Measurements from ENCODE around the gene PARD3. TPM values are rescaled to one million over a fixed set of nuclear protein-coding genes. Genes with fewer than 3 reads are reported as not detected.
"Not testable (repeated sequence)": the region's sequence is repeated elsewhere in the genome, so short reads cannot be mapped to it uniquely, and the experiment has no call there.

Gene PARD3
- polyA plus RNA-seq, 3 donors = 0.51 TPM; not detected in 2

DNA sequence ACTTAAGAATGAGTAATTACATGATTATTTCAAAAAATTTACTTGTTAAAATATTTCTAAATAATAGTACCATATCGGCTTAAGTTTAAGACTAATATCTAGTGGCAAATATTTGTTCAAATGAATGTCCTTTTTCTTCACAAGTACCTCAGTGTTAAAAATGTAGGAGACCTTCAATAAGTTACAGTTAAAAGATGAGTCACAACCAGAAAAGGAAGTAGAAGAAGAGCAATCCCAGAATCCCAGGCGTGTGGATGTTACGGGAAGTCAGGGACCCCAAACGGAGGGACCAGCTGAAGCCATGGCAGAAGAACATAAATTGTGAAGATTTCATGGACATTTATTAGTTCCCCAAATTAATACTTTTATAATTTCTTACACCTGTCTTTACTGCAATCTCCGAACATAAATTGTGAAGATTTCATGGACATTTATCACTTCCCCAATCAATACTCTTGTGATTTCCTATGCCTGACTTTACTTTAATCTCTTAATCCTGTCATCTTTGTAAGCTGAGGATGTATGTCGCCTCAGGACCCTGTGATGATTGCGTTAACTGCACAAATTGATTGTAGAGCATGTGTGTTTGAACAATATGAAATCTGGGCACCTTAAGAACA is 388.4 kb downstream of the PARD3 start:
- H3K9me3 Mint-ChIP-seq = peaks cover 6 to 18% (median 9%) of the 10 kb centered on the region in 7 donors
- H3K9me3 ChIP-seq (replicated peaks in 1 of 2; ENCODE audit: control insufficient read depth in 1 of 2, insufficient read depth in 1 of 2, low read length in 2 of 2); H3K27ac Mint-ChIP-seq; H3K4me3 ChIP-seq (replicated peaks in 1 of 3; ENCODE audit: low read depth in 2 of 3, low read length in 3 of 3); H3K36me3 ChIP-seq (replicated peaks in 1 of 2; ENCODE audit: control insufficient read depth in 1 of 2, insufficient read depth in 2 of 2, low read length in 2 of 2); H2AFZ ChIP-seq (ENCODE audit: insufficient read depth, low read depth, low read length, poor library complexity, severe bottlenecking); H3K9ac ChIP-seq (ENCODE audit: insufficient read depth, low read length, poor library complexity, severe bottlenecking); intact Hi-C loops (cut with micrococcal nuclease); H3K79me2 ChIP-seq (ENCODE audit: insufficient read depth, low read length); H3K27me3 ChIP-seq (ENCODE audit: control insufficient read depth in 2 of 2, insufficient read depth in 2 of 2, low read length in 2 of 2); H4K20me1 ChIP-seq (ENCODE audit: insufficient read depth, low read length); H3K4me2 ChIP-seq (replicated peaks; ENCODE audit: extremely low read depth, low read length, poor library complexity, severe bottlenecking); H3K4me3 Mint-ChIP-seq; H3K4me1 Mint-ChIP-seq; H3K27me3 Mint-ChIP-seq (ENCODE audit: low read depth in 3 of 3); H3K27ac ChIP-seq (ENCODE audit: low read depth in 1 of 2, low read length in 2 of 2); H3K36me3 Mint-ChIP-seq; DNase-seq: not testable (repeated sequence)
- WGBS (ENCODE audit: insufficient coverage) = no CpG with 5 or more reads among the region's 7 CpGs
- H3K4me1 ChIP-seq (ENCODE audit: control insufficient read depth in 1 of 2, insufficient read depth in 2 of 2, low read length in 2 of 2) = peaks cover 9 to 10% of the 10 kb centered on the region in 2 donors

DNA sequence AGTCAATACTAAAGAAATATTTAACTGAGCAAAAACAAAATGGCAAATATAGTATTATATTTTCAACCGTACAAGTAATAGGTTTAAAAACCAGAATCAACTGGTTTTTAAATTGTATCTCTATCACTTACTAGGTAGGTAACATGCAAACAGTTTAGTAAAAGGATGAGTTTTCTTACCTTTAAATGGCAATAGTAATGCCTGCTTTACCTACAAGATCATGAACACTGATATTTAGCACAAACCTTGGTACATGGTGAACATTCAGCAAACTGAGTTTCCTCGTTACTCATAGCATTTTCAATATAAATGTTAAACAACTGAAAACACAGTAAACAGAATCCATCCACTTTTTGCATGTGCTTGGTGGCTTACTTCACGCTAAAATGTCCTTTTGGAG is 389.1 kb downstream of the PARD3 start:
- Mint-ChIP-seq H3K4me1 (peaks cover 8% of the 10 kb centered on the region), H3K27ac (no peak overlapping the region), H3K9me3 (peaks cover 6 to 18% (median 9%) of the 10 kb centered on the region in 7 donors), H3K27me3 (ENCODE audit: low read depth in 3 of 3) (peaks cover 0 to 4% (median 0%) of the 10 kb centered on the region in 3 donors), H3K36me3 (no peaks in the 10 kb centered on the region), H3K4me3 (no peak overlapping the region)
- intact Hi-C loops (cut with micrococcal nuclease) = no loop called here
- no peaks in the 10 kb centered on the region for H3K79me2 ChIP-seq (ENCODE audit: insufficient read depth, low read length)
- H2AFZ ChIP-seq (ENCODE audit: insufficient read depth, low read depth, low read length, poor library complexity, severe bottlenecking) = no peak overlapping the region
- no CpG with 5 or more reads among the region's 3 CpGs for WGBS (ENCODE audit: insufficient coverage)
- DNase-seq = no peak
- H3K4me1 ChIP-seq (ENCODE audit: control insufficient read depth in 1 of 2, insufficient read depth in 2 of 2, low read length in 2 of 2) = peaks cover 6 to 9% of the 10 kb centered on the region in 2 donors
- TF ChIP-seq CTCF (IDR thresholded peaks at IDR 0.05) = no peak
- no peak overlapping the region for H3K4me2 ChIP-seq (replicated peaks; ENCODE audit: extremely low read depth, low read length, poor library complexity, severe bottlenecking)
- no peaks in the 10 kb centered on the region for H3K36me3 ChIP-seq (replicated peaks in 1 of 2; ENCODE audit: control insufficient read depth in 1 of 2, insufficient read depth in 2 of 2, low read length in 2 of 2)
- H3K9ac ChIP-seq (ENCODE audit: insufficient read depth, low read length, poor library complexity, severe bottlenecking) = no peak overlapping the region
- no peaks in the 10 kb centered on the region for H4K20me1 ChIP-seq (ENCODE audit: insufficient read depth, low read length)
- no peaks in the 10 kb centered on the region for H3K9me3 ChIP-seq (replicated peaks in 1 of 2; ENCODE audit: control insufficient read depth in 1 of 2, insufficient read depth in 1 of 2, low read length in 2 of 2)
- no peak overlapping the region for H3K4me3 ChIP-seq (replicated peaks in 1 of 3; ENCODE audit: low read depth in 2 of 3, low read length in 3 of 3)
- no peaks in the 10 kb centered on the region for H3K27me3 ChIP-seq (ENCODE audit: control insufficient read depth in 2 of 2, insufficient read depth in 2 of 2, low read length in 2 of 2)
- no peak overlapping the region for H3K27ac ChIP-seq (ENCODE audit: low read depth in 1 of 2, low read length in 2 of 2)

Measured in CD14-positive monocyte (primary cell).